IPS-18a (cell line): ENCODE data around the gene PAPPA2.
"Not testable (repeated sequence)": the region's sequence is repeated elsewhere in the genome, so short reads cannot be mapped to it uniquely, and the experiment has no call there.

Source experiments
- H3K27ac ChIP-seq: one replicate; pipeline ENCODE4 v1.5.1; 2013; ENCODE audit warnings: low read length
- H3K27me3 ChIP-seq: one replicate; pipeline ENCODE4 v1.6.1; 2013; ENCODE audit warnings: mild to moderate bottlenecking, low read length; ENCODE audit not compliant: control insufficient read depth, insufficient read depth
- H3K36me3 ChIP-seq: one replicate; pipeline ENCODE4 v1.6.1; 2013; ENCODE audit warnings: low read depth, low read length; ENCODE audit not compliant: control insufficient read depth
- H3K4me1 ChIP-seq: one replicate; pipeline ENCODE4 v1.6.1; 2013; ENCODE audit warnings: low read depth, low read length; ENCODE audit not compliant: control insufficient read depth
- H3K4me3 ChIP-seq: one replicate; pipeline ENCODE4 v1.5.1; 2013; ENCODE audit warnings: low read length
- H3K9ac ChIP-seq: one replicate; pipeline ENCODE4 v1.6.1; 2013; ENCODE audit warnings: mild to moderate bottlenecking, low read length, moderate library complexity
- H3K9me3 ChIP-seq: one replicate; pipeline ENCODE4 v1.6.1; 2013; ENCODE audit warnings: low read depth, low read length; ENCODE audit not compliant: control insufficient read depth

Gene PAPPA2

GRCh38 chr1:176556288-176556687 lies 93.3 kb downstream of the PAPPA2 start:
- Histone ChIP-seq H3K36me3 (no peaks in the 10 kb centered on the region), H3K9ac (no peak overlapping the region), H3K27ac (no peak overlapping the region), H3K4me3 (no peak overlapping the region), H3K27me3 (peaks cover 9% of the 10 kb centered on the region), H3K4me1 (peaks cover 12% of the 10 kb centered on the region), H3K9me3 (no peaks in the 10 kb centered on the region)

- no peak overlapping the region for H3K4me3 ChIP-seq
- peaks cover 3% of the 10 kb centered on the region for H3K27me3 ChIP-seq
- no peak overlapping the region for H3K27ac ChIP-seq
- H3K4me1 ChIP-seq: peaks cover 10% of the 10 kb centered on the region
- no peak overlapping the region for H3K9ac ChIP-seq
- no peaks in the 10 kb centered on the region for H3K9me3 ChIP-seq
- no peaks in the 10 kb centered on the region for H3K36me3 ChIP-seq
Observed at GRCh38 chr1:176557543-176558258, 94.7 kb downstream of the PAPPA2 start.

DNA sequence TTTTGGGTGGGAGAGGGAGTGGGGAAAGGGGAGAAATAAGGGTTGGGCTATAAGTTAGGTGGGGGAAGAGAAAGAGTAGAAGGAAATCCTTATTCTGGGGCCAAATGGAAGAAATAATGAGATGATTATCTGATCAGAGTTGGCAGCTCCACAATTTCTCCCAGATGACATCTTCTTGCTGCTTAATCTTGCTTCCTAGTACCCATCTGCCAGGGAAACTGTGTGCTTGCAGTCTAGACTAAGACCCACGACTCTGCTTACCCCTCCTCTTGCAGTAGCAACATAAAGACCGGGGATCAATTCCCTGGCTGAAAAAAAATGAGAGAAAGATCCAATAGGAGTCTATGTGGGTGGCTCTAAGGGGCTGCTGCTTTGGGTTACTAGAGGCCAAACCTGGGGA lies 95.6 kb downstream of the PAPPA2 start:
- H3K4me1 ChIP-seq: peaks cover 3% of the 10 kb centered on the region
- no peaks in the 10 kb centered on the region for H3K36me3 ChIP-seq
- H3K27me3 ChIP-seq: no peaks in the 10 kb centered on the region
- no peaks in the 10 kb centered on the region for H3K9me3 ChIP-seq
- no peak overlapping the region for H3K27ac ChIP-seq
- H3K4me3 ChIP-seq: no peak overlapping the region
- H3K9ac ChIP-seq: no peak overlapping the region

DNA sequence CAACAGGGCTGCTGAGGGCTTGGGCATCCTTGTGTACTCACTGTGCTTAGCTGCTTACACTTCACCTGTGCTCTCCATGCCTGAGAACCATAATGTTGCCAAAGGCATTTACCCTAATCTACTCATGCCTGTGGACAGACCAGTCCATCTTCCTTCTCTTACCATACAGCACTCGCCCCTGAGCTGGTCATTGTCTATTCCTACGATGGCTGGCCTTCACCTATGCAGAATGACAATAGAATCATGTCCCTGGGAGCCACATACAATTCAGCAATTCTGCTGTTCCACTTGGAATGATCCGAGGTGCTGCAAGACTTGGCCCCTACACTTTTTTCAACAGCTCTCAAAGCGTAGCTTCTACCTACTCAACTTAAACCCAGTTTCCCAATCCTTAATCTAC lies 96.5 kb downstream of the PAPPA2 start:
- Histone ChIP-seq H3K27ac (no peak overlapping the region), H3K36me3 (no peaks in the 10 kb centered on the region), H3K27me3 (no peaks in the 10 kb centered on the region), H3K9me3 (no peaks in the 10 kb centered on the region), H3K4me1 (no peaks in the 10 kb centered on the region), H3K9ac (no peak overlapping the region), H3K4me3 (no peak overlapping the region)

GRCh38 chr1:176559878-176560277 lies 96.9 kb downstream of the PAPPA2 start:
- Histone ChIP-seq H3K9me3 (no peaks in the 10 kb centered on the region), H3K4me1 (no peaks in the 10 kb centered on the region), H3K36me3 (no peaks in the 10 kb centered on the region), H3K27me3 (no peaks in the 10 kb centered on the region), H3K9ac (no peak overlapping the region), H3K4me3 (no peak overlapping the region), H3K27ac (no peak overlapping the region)

- H3K36me3 ChIP-seq: no peaks in the 10 kb centered on the region
- H3K27ac ChIP-seq: no peak overlapping the region
- H3K4me1 ChIP-seq: no peaks in the 10 kb centered on the region
- no peaks in the 10 kb centered on the region for H3K27me3 ChIP-seq
- H3K9me3 ChIP-seq: no peaks in the 10 kb centered on the region
- no peak overlapping the region for H3K9ac ChIP-seq
- H3K4me3 ChIP-seq: no peak overlapping the region
Observed at GRCh38 chr1:176560681-176561080, 97.7 kb downstream of the PAPPA2 start.

DNA sequence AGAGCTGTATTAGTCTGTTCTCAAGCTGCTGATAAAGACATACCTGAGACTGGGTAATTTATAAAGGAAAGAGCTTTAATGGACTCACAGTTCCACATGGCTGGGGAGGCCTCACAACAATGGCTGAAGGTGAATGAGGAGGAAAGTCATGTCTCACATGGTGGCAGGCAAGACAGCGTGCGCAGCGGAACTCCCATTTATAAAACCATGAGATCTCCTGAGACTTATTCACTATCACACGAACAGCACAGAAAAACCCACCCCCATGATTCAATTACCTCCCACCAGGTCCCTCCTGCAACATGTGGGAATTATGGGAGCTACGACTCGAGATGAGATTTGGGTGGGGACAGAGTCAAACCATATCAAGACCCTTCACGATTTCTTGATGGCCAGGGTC lies 98.8 kb downstream of the PAPPA2 start:
- H3K9me3 ChIP-seq, H3K9ac ChIP-seq, H3K4me1 ChIP-seq, H3K36me3 ChIP-seq, H3K4me3 ChIP-seq, H3K27me3 ChIP-seq, H3K27ac ChIP-seq: not testable (repeated sequence)

DNA sequence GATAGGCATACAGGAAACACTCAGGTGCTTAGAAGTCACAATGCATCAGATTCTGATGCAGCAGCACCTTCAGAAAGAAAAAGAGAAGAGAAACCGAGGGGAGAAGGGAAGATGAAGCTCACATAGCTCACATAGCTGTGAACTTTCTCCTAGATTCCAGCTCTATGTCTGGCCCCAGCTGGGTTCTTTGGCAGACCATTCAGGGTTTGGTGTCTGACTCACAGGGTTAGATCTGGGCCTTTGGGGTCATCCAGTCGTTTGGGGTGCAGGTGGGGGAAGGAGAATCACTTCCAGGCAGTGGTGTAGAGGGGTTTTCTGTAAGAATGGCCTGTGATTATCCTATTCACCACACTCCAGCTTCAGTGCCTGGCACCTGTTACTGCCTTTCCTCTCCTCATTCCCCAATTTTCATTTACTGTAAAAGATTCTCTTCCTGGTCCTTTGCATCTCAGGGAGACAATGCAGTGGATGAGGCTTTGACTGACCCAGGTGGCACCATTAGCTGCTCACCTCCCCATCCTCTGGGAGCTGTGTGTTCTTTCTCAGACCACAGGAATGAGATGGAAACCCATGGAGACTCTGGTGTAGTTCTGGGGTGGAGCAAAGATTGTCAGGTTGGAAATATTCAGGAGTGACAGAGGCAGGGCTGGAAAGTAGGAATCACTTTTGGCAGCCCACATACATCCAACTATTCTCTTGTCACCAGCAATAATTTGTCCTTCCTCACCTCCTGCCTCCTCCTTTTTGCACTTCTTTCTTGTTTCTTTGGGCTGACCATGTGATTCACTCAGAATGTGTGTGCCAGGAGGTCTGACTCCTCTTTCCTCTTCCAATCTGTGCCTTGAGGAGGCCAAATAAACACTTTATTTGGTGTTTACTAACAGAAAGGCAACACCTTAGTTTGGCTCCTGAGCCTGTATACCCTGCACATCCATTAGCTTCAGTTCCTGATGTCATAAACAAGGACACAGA lies 103.3 kb downstream of the PAPPA2 start:
- Histone ChIP-seq H3K36me3 (no peaks in the 10 kb centered on the region), H3K9ac (no peak overlapping the region), H3K27me3 (no peaks in the 10 kb centered on the region), H3K27ac (no peak overlapping the region), H3K9me3 (no peaks in the 10 kb centered on the region), H3K4me1 (no peaks in the 10 kb centered on the region), H3K4me3 (no peak overlapping the region)

DNA sequence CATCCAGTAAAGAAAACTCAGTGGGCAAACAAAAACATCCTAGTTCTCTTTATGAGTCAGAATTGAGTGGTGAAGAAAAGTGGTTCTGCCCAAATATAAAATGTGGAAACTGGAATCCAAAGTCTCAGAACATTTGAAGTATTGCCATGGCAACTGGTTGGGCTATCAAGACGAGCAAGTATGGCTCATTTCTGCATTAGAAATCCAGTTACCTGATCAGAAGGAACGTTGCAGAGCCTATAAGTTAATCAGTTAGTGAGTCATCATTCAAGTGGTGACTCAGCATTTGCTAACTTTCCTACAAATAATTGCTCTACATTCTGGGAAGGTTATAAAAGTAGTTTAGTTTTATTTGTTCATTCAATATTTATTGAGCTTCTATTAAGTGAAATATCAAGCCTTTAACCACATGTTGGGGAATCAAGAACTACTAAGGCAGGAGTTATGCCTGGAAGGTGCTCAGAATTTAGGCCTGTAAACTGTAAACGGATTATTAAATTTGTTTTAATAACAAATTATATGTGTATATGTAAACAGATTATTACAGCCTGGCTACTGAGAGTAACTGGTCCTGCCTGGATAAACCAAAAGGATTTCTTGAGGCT lies 104.3 kb downstream of the PAPPA2 start:
- H3K27ac ChIP-seq: no peak overlapping the region
- H3K27me3 ChIP-seq: no peaks in the 10 kb centered on the region
- H3K36me3 ChIP-seq: no peaks in the 10 kb centered on the region
- H3K4me1 ChIP-seq: no peaks in the 10 kb centered on the region
- H3K9ac ChIP-seq: no peak overlapping the region
- no peaks in the 10 kb centered on the region for H3K9me3 ChIP-seq
- H3K4me3 ChIP-seq: no peak overlapping the region

DNA sequence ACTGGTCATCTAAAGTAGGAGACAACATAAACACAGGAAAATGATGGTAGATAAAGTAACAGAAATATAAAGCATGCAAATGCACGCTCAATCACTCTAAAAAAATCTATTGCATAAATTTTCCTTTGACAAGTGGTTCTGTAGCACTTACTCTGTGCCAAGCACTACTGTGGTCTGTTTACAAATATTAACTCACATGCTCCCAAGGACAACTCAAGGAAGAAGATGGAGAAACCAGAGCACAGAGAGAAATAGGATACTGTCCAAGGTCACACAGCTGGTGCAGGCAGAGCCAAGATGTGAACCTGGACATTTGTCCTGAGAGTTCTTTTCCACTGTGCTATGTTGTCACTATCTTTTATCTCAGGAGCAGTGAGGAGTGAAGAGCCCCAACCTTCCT lies 105.2 kb downstream of the PAPPA2 start:
- H3K4me1 ChIP-seq: no peaks in the 10 kb centered on the region
- H3K27me3 ChIP-seq: no peaks in the 10 kb centered on the region
- no peak overlapping the region for H3K4me3 ChIP-seq
- H3K36me3 ChIP-seq: no peaks in the 10 kb centered on the region
- H3K9ac ChIP-seq: no peak overlapping the region
- no peak overlapping the region for H3K27ac ChIP-seq
- no peaks in the 10 kb centered on the region for H3K9me3 ChIP-seq

DNA sequence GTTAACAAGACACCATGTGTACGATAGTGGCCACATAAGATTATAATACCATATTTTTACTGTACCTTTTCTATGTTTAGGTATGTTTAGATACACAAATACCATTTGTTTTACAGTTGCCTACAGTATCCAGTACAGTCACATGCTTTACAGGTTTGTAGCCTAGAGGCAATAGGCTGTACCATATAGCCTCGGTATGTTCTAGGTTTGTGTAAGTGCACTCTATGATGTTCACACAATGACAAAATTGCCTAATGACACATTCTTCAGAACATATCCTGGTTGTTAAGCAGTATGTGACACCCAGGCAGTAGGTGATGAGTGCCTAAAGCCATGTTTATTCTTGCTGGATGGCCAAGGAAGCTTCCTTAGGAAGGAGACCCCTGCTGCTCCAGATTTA lies 111.8 kb downstream of the PAPPA2 start:
- H3K9ac ChIP-seq: no peak overlapping the region
- H3K27ac ChIP-seq: no peak overlapping the region
- H3K4me3 ChIP-seq: no peak overlapping the region
- H3K36me3 ChIP-seq: no peaks in the 10 kb centered on the region
- H3K9me3 ChIP-seq: no peaks in the 10 kb centered on the region
- no peaks in the 10 kb centered on the region for H3K27me3 ChIP-seq
- H3K4me1 ChIP-seq: no peaks in the 10 kb centered on the region
